HG03442 (cell line): ENCODE data around the gene LARGE2.
A peak's percentile ranks its signal among the peaks of the same experiment; 100 is the strongest.

Source experiments
- ATAC-seq: cut with Tn5 transposase; IDR thresholded peaks from one replicate; pipeline ENCODE4 v1.9.1; 2021; ENCODE audit warnings: mild to moderate bottlenecking, moderate library complexity; ENCODE audit not compliant: unreplicated experiment

LARGE2 gene

GRCh38 chr11:45959851-45960250 lies 37.4 kb downstream of the LARGE2 start:
- no peak for ATAC-seq

DNA sequence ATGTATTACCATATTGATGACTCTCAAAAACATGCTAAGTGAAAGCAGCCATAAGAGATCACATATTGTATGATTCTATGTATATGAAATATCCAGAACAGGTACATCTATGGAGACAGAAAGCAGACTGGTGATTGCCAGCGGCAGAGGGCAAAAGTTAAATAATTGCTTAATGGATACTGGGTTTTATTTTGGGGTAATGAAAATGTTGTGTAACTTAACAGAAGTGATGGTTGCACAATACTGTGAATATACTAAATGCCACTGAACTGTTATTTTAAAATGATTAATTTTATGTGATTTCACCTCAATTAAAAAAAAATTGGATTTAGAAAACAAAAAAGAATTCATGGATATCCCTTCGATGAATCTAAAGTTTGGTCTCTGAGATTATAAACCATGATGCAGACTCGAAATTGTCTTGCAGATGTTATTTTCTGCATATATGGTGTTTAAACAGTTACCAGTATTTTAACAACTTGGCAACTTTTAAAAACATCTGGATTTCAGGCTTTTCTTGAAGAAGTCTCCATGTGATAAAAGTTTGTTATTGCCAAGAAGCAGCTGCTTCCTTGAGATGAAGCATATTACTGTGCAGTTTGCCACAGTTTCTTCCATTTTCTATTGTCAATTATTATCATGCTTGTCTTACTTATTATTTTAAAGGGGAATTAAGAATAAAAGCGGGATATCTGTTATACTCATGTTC lies 38.1 kb downstream of the LARGE2 start:
- ATAC-seq: no peak

DNA sequence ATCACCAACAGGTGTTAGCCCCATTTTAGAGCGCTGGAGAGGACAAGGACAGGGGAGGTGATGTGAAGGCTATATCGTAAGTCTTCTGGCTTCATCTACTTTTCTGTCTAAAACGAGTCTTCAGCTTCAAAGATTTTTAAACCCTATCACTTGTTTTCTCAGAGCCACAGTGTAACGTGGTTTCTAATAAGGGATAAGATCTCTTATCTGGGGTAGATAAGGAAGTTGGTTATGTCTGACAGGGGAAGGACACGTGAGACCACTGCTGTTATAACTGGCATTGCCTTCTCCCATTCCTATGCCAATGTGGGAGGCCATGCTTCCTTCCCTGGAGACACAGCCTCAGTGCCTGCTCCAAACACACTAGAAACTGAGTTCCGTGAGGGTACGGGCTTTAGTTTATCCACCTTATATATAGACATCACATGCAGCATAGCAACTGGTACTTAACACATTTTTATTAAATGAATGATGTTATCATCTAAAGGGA lies 39.3 kb downstream of the LARGE2 start:
- ATAC-seq: no peak

- ATAC-seq: peak; percentile 64
Observed at GRCh38 chr11:45964911-45965389, 42.5 kb downstream of the LARGE2 start.

GRCh38 chr11:45967506-45967905 lies 45.0 kb downstream of the LARGE2 start:
- no peak for ATAC-seq

DNA sequence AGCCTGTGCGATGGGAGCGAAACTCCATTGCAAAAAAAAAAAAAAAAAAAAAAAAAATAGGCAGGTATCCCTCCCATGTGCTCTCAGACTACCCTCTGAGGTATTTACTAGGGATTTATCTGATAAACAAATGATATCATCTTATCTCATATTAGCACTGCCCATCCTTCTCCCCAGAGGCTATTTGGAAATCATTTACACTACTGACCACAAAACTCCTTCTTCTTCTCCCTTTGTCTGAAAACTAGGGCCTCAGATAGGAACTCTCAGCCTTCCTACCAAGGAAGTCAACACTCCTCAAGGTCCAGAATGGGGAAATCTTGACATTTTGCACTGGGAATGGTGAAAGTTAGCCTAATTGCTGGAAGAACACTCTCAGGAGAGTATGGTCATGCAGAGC lies 46.4 kb downstream of the LARGE2 start:
- ATAC-seq: no peak

GRCh38 chr11:45973601-45974000 lies 51.1 kb downstream of the LARGE2 start:
- no peak for ATAC-seq

- ATAC-seq: no peak
Observed at GRCh38 chr11:45974806-45975205, 52.4 kb downstream of the LARGE2 start.
